ENCODE data around the gene NFASC.
A peak's percentile ranks its signal among the peaks of the same experiment; 100 is the strongest.

Gene NFASC

DNA sequence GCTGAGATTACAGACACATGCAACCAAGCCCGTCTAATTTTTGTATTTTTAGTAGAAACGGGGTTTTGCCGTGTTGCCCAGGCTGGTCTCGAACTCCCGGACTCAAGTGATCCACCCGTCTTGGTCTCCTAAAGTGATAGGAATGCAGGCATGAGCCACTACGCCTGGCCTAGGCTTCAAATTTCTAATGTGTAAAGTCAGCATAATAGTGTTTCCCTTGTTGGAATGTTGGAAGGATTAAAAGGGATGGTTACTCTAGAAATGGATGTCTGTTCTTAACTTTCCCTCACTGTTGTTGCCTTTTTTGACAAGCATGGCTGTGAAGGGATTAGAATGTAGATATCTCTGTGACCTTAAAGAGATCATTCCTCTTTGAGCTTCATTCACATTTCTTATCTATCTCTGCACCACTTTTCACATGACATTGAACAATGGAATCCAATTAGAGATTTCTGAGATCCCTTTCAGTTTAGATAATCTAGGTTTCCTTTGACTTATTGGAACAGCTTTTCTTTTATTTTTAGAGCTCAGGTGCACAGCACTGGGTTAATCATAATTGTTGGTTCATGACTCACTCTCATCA, 33.7 kb downstream of the NFASC start:
- DNase-seq (ENCODE audit: low read depth): no peak
- no peak overlapping the region for H3K4me3 ChIP-seq (ENCODE audit: low read length)
- TF ChIP-seq, protein P1, sequence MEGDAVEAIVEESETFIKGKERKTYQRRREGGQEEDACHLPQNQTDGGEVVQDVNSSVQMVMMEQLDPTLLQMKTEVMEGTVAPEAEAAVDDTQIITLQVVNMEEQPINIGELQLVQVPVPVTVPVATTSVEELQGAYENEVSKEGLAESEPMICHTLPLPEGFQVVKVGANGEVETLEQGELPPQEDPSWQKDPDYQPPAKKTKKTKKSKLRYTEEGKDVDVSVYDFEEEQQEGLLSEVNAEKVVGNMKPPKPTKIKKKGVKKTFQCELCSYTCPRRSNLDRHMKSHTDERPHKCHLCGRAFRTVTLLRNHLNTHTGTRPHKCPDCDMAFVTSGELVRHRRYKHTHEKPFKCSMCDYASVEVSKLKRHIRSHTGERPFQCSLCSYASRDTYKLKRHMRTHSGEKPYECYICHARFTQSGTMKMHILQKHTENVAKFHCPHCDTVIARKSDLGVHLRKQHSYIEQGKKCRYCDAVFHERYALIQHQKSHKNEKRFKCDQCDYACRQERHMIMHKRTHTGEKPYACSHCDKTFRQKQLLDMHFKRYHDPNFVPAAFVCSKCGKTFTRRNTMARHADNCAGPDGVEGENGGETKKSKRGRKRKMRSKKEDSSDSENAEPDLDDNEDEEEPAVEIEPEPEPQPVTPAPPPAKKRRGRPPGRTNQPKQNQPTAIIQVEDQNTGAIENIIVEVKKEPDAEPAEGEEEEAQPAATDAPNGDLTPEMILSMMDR (conservative IDR thresholded peaks at IDR 0.05; ENCODE audit: low read length): no peak

GRCh38 chr1:204909109-204909508, 38.4 kb downstream of the NFASC start:
- peak; percentile 63 for DNase-seq (ENCODE audit: low read depth)
- H3K4me3 ChIP-seq (ENCODE audit: low read length): no peak overlapping the region
- TF ChIP-seq, protein P1 (conservative IDR thresholded peaks at IDR 0.05; ENCODE audit: low read length): no peak

GRCh38 chr1:204915861-204916495, 45.3 kb downstream of the NFASC start:
- TF ChIP-seq, protein P1 (conservative IDR thresholded peaks at IDR 0.05; ENCODE audit: low read length): no peak
- no peak overlapping the region for H3K4me3 ChIP-seq (ENCODE audit: low read length)
- DNase-seq (ENCODE audit: low read depth): no peak

DNA sequence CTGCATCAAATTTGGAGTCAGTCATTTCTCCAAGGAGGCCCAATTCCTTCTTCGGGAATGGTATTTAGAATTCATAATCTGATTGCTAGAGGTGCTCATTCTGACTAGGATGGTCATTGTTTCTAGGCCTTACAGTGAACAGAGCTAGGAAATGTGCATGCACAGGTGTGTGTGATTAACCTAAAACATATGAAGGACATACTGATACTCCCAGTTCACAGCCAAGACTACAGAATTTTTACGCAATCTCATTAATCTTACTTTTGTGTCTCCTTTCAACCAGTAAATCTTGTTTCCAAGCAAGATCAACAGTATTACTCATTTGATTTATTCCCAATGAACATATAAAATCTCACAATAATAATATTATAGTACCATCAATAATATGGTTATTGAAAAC, 47.1 kb downstream of the NFASC start:
- no peak for DNase-seq (ENCODE audit: low read depth)
- TF ChIP-seq, protein P1 (conservative IDR thresholded peaks at IDR 0.05; ENCODE audit: low read length): no peak
- no peak overlapping the region for H3K4me3 ChIP-seq (ENCODE audit: low read length)

GRCh38 chr1:204920511-204920910, 49.8 kb downstream of the NFASC start:
- TF ChIP-seq, protein P1 (conservative IDR thresholded peaks at IDR 0.05; ENCODE audit: low read length): no peak
- no peak for DNase-seq (ENCODE audit: low read depth)
- no peak overlapping the region for H3K4me3 ChIP-seq (ENCODE audit: low read length)

DNA sequence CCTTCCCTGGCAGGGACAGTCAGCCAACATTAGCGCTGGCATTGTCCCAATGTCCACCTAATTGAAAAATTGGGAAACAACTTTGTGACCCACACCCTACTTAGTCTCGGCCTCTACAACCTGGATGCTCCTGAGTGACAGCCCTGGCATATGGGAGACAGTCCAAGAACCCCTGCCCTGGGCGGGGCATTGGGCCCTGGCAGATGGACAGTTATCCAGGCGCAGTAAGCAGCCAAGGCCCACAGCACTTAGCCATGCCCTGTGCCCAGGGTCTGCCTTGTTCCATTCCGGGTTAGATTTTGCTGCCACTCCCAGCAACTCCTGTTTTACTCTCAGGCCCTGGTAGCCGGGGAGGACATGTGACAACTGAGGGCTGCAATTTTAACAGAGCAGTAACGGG, 50.3 kb downstream of the NFASC start:
- DNase-seq (ENCODE audit: low read depth): no peak
- TF ChIP-seq, protein P1 (conservative IDR thresholded peaks at IDR 0.05; ENCODE audit: low read length): no peak
- H3K4me3 ChIP-seq (ENCODE audit: low read length): no peak overlapping the region

DNA sequence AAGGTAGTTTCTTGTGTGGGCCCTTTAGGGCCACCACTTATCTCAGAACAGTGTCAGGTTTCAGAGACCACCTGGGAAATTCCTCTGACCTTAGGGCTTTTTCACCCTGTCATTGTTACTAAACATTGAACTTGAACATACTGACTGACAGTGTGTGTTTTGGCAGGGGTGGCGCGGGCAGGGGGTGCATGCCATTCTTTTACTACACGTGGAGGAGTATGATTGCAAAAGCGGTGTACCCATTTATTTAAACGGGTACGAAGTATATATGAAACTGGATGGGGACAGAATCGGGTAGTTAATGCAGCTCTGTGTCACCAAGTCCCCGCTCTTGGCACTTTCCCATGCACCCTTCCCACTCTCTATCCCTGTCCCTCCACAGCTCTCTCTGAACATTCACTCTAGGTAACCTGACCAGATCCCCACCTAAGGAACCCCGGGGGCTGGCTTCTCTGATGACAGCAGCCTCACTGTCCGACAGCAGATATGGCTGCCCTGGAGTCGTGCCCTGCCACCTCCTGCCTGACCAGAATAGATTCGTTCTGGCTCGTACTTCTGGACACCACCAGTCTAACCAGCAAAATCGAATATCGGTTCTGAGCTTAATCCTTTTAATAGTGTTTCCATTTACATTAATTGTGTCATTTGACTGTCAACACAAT, 51.3 kb downstream of the NFASC start:
- H3K4me3 ChIP-seq (ENCODE audit: low read length): no peak overlapping the region
- TF ChIP-seq, protein P1 (conservative IDR thresholded peaks at IDR 0.05; ENCODE audit: low read length): no peak
- no peak for DNase-seq (ENCODE audit: low read depth)
